Hair follicle dermal papilla cell (primary cell): ENCODE measurements around the gene DDX55. TPM values are rescaled to one million over a fixed set of nuclear protein-coding genes. Genes with fewer than 3 reads are reported as not detected.

ENCODE experiments used
- small RNA-seq: library from RNA; depleted of rRNA; stranded (forward); fragments of <200 nt; gene quantifications from one replicate; pipeline ENCODE3, GENCODE V24; 2012
- total RNA-seq: library from RNA; depleted of rRNA; stranded (reverse); fragments of >200 nt; gene quantifications from 2 replicates; pipeline ENCODE4 v1.2.3, GENCODE V29; 2012

DDX55 gene, protein sequence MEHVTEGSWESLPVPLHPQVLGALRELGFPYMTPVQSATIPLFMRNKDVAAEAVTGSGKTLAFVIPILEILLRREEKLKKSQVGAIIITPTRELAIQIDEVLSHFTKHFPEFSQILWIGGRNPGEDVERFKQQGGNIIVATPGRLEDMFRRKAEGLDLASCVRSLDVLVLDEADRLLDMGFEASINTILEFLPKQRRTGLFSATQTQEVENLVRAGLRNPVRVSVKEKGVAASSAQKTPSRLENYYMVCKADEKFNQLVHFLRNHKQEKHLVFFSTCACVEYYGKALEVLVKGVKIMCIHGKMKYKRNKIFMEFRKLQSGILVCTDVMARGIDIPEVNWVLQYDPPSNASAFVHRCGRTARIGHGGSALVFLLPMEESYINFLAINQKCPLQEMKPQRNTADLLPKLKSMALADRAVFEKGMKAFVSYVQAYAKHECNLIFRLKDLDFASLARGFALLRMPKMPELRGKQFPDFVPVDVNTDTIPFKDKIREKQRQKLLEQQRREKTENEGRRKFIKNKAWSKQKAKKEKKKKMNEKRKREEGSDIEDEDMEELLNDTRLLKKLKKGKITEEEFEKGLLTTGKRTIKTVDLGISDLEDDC
- 15.9 and 22.9 TPM in 2 replicates for total RNA-seq

DNA sequence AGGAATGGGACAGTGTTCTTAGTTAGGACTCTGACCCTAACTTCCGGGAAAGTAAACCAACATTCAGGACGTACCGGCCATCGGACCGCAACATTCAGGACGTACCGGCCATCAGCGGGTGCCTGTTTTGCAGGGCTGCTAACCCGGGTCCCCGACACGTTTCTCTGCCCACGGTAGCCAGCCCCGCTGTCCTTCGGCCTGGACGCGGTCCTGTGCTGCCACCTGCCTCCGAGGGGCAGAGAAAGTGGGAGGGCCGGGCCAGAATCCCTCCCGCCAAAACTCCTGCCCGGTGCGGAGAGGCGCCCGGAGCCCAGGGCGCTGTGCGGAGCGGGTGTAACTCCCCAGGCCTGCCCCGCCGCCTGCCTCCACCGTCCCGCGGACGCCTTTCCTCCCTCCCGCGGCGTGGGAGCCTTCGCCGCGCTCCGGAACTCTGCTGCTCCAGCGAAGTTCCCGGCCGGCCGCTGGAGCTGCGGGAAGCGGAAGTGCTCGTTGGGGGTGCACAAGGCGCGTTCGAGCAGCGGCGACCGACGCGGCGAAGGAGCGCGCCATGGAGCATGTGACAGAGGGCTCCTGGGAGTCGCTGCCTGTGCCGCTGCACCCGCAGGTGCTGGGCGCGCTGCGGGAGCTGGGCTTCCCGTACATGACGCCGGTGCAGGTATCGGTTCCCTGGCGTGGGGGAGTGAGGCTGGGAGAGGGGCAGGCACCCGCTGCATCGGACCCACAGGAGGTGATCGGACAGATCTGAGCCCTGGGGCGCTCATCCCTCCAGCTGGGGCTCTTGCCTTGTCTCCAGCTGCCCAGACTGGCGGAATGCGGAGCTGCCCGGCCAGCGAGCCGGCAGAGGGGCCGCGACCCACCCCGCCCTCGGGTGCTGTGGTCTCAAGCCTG is at the start of gene DDX55:
Gene DDX55 (plus strand): TSS at position 498 of the 888 bp plus-strand sequence. CDS start 50 bp downstream, at position 548.

DNA sequence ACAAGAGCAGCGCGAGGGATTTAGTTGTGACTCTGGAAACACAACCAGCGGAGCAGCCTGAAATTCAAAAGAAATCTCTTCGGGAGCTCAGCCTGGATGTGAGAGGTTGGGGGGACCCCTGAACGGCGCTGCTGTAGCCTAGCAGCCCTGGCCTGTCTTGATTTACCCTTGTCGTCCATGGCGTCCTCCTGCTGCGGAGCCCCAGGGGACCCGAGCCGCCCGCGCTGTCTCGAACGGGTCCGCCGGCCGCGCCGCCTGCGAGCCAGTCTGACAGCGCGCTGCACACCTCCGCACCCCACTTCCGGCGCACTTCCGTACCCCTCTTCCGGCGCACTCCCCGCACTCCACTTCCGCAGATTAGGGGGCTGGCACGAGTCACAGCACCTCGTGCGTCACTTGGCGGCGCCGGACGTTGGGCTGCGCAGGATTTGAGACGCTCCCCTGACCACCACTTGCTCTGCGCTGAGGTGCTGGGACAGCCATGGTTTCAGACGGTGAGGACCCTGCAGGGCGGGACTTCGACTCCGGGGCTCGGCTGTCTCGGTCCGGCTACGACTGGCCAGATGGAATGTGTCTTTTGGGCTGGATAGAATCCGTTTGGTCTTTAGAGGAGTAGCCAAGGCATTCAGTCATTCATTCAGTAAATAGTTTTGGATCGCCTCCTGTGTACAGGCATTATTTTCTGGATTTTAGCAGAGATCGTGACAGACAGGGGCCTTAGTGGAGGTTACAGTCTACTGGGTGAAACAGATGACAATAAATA is 31.7 kb downstream of the DDX55 start, which contains the start of the genes EIF2B1 and GTF2H3:
Gene EIF2B1 (minus strand): TSS at position 308 of the 763 bp plus-strand sequence. CDS start 129 bp downstream, at position 179.
Gene GTF2H3 (plus strand): TSS at position 451 of the 763 bp plus-strand sequence. CDS start 31 bp downstream, at position 482.

Small RNA genes within 50 kb of the gene (small RNA-seq; reads per million reads assigned to genes)
- 7.5 reads per million, percentile 86 among the genes with 10 or more reads in this experiment for gene SNORA9B

Other genes starting within 250 kb of the DDX55 start
- gene SBNO1, start 237.3 kb upstream of the DDX55 start, total RNA-seq, result 25.2 and 25.4 TPM in 2 replicates
- gene KMT5A, start 218.0 kb upstream of the DDX55 start, total RNA-seq, result 44.1 and 51.1 TPM in 2 replicates
- gene RILPL2, start 165.4 kb upstream of the DDX55 start, total RNA-seq, result 2.9 and 3.9 TPM in 2 replicates
- gene SNRNP35, start 144.0 kb upstream of the DDX55 start, total RNA-seq, result 8.9 and 12.3 TPM in 2 replicates
- 15.2 and 16.6 TPM in 2 replicates for gene RILPL1, start 68.4 kb upstream of the DDX55 start, total RNA-seq
- gene TMED2, start 17.5 kb upstream of the DDX55 start, total RNA-seq, result 334 and 372 TPM in 2 replicates
- gene EIF2B1, start 31.6 kb downstream of the DDX55 start, total RNA-seq, result 31.8 and 40.7 TPM in 2 replicates
- 34.0 and 44.0 TPM in 2 replicates for gene GTF2H3, start 31.7 kb downstream of the DDX55 start, total RNA-seq
- 21.4 and 27.7 TPM in 2 replicates for gene TCTN2, start 69.0 kb downstream of the DDX55 start, total RNA-seq
- 26.6 and 40.7 TPM in 2 replicates for gene ATP6V0A2, start 110.3 kb downstream of the DDX55 start, total RNA-seq
- 0.36 and 0.81 TPM in 2 replicates for gene DNAH10, start 160.2 kb downstream of the DDX55 start, total RNA-seq